ENCODE results near the gene PEX5. TPM values are rescaled to one million over a fixed set of nuclear protein-coding genes. Genes with fewer than 3 reads are reported as not detected.
"Not testable (repeated sequence)": the region's sequence is repeated elsewhere in the genome, so short reads cannot be mapped to it uniquely, and the experiment has no call there.

The PEX5 gene
- total RNA-seq, 2 donors from 2014 or later, result 25.4 to 35.2 TPM

- Mint-ChIP-seq H3K27ac (no peak overlapping the region), H3K4me3 (no peak overlapping the region), H3K36me3 (ENCODE audit: insufficient read depth in 2 of 2) (peaks cover 28 to 55% of the 10 kb centered on the region in 2 donors), H3K27me3 (ENCODE audit: low read depth) (no peaks in the 10 kb centered on the region), H3K9me3 (peaks cover 0 to 4% of the 10 kb centered on the region in 2 donors), H3K4me1 (ENCODE audit: low read depth) (no peaks in the 10 kb centered on the region)
- ATAC-seq (replicated peaks in 1 of 2), result no peak
- DNase-seq, result no peak
Measured at GRCh38 chr12:7209958-7210357, 20.5 kb downstream of the PEX5 start.

- Mint-ChIP-seq H3K4me3 (no peak overlapping the region), H3K36me3 (ENCODE audit: insufficient read depth in 2 of 2) (peaks cover 28 to 54% of the 10 kb centered on the region in 2 donors), H3K9me3 (peaks cover 2 to 4% of the 10 kb centered on the region in 2 donors), H3K4me1 (ENCODE audit: low read depth) (no peaks in the 10 kb centered on the region), H3K27me3 (ENCODE audit: low read depth) (no peaks in the 10 kb centered on the region), H3K27ac (no peak overlapping the region)
- ATAC-seq (replicated peaks in 1 of 2) (no peak), DNase-seq (no peak)
Measured at GRCh38 chr12:7210642-7211151, 21.2 kb downstream of the PEX5 start.

GRCh38 chr12:7212678-7213077 is 23.2 kb downstream of the PEX5 start:
- no peak overlapping the region for H3K27ac Mint-ChIP-seq
- no peak overlapping the region for H3K4me3 Mint-ChIP-seq
- H3K4me1 Mint-ChIP-seq (ENCODE audit: low read depth), result no peaks in the 10 kb centered on the region
- H3K9me3 Mint-ChIP-seq, result peaks cover 2 to 4% of the 10 kb centered on the region in 2 donors
- DNase-seq (no peak), ATAC-seq (replicated peaks in 1 of 2) (no peak)
- H3K27me3 Mint-ChIP-seq (ENCODE audit: low read depth), result no peaks in the 10 kb centered on the region
- peaks cover 26 to 43% of the 10 kb centered on the region in 2 donors for H3K36me3 Mint-ChIP-seq (ENCODE audit: insufficient read depth in 2 of 2)

- H3K4me1 Mint-ChIP-seq (ENCODE audit: low read depth); H3K27me3 Mint-ChIP-seq (ENCODE audit: low read depth); DNase-seq; H3K9me3 Mint-ChIP-seq; H3K27ac Mint-ChIP-seq; ATAC-seq (replicated peaks in 1 of 2); H3K4me3 Mint-ChIP-seq: not testable (repeated sequence)
- peaks cover 21 to 32% of the 10 kb centered on the region in 2 donors for H3K36me3 Mint-ChIP-seq (ENCODE audit: insufficient read depth in 2 of 2)
Measured at GRCh38 chr12:7213745-7214144, 24.3 kb downstream of the PEX5 start.

- H3K4me1 Mint-ChIP-seq (ENCODE audit: low read depth), result no peaks in the 10 kb centered on the region
- no peak overlapping the region for H3K4me3 Mint-ChIP-seq
- ATAC-seq (replicated peaks in 1 of 2) (peak in 1 of 2 donors; percentile 19), DNase-seq (no peak)
- peaks cover under 1 to 3% of the 10 kb centered on the region in 2 donors for H3K36me3 Mint-ChIP-seq (ENCODE audit: insufficient read depth in 2 of 2)
- peaks cover under 1 to 2% of the 10 kb centered on the region in 2 donors for H3K9me3 Mint-ChIP-seq
- H3K27ac Mint-ChIP-seq, result no peak overlapping the region
- H3K27me3 Mint-ChIP-seq (ENCODE audit: low read depth), result no peaks in the 10 kb centered on the region
Measured at GRCh38 chr12:7217475-7218069, 28.1 kb downstream of the PEX5 start.

- ATAC-seq (replicated peaks in 1 of 2) (peak; percentile 49 to 58), DNase-seq (peak; percentile 72 to 73)
- Mint-ChIP-seq H3K27ac (no peak overlapping the region), H3K36me3 (ENCODE audit: insufficient read depth in 2 of 2) (no peaks in the 10 kb centered on the region), H3K4me1 (ENCODE audit: low read depth) (no peaks in the 10 kb centered on the region), H3K9me3 (peaks cover 1 to 2% of the 10 kb centered on the region in 2 donors), H3K27me3 (ENCODE audit: low read depth) (no peaks in the 10 kb centered on the region), H3K4me3 (no peak overlapping the region)
Measured at GRCh38 chr12:7219599-7220243, 30.2 kb downstream of the PEX5 start.

GRCh38 chr12:7221486-7221885 is 32.0 kb downstream of the PEX5 start:
- H3K27ac Mint-ChIP-seq, result no peak overlapping the region
- H3K4me1 Mint-ChIP-seq (ENCODE audit: low read depth), result no peaks in the 10 kb centered on the region
- H3K36me3 Mint-ChIP-seq (ENCODE audit: insufficient read depth in 2 of 2), result no peaks in the 10 kb centered on the region
- H3K27me3 Mint-ChIP-seq (ENCODE audit: low read depth), result no peaks in the 10 kb centered on the region
- ATAC-seq (replicated peaks in 1 of 2) (no peak), DNase-seq (no peak)
- H3K9me3 Mint-ChIP-seq, result peaks cover 0 to 1% of the 10 kb centered on the region in 2 donors
- H3K4me3 Mint-ChIP-seq, result no peak overlapping the region

GRCh38 chr12:7229741-7230140 is 40.3 kb downstream of the PEX5 start:
- ATAC-seq (replicated peaks in 1 of 2) (no peak), DNase-seq (no peak)
- no peak overlapping the region for H3K4me3 Mint-ChIP-seq
- H3K4me1 Mint-ChIP-seq (ENCODE audit: low read depth), result no peaks in the 10 kb centered on the region
- peaks cover 4% of the 10 kb centered on the region in 2 donors for H3K9me3 Mint-ChIP-seq
- H3K27ac Mint-ChIP-seq, result no peak overlapping the region
- peaks cover 1 to 2% of the 10 kb centered on the region in 2 donors for H3K36me3 Mint-ChIP-seq (ENCODE audit: insufficient read depth in 2 of 2)
- peaks cover 11% of the 10 kb centered on the region for H3K27me3 Mint-ChIP-seq (ENCODE audit: low read depth)

GRCh38 chr12:7241404-7242005 is 52.0 kb downstream of the PEX5 start:
- Mint-ChIP-seq H3K9me3 (no peaks in the 10 kb centered on the region), H3K4me1 (ENCODE audit: low read depth) (no peaks in the 10 kb centered on the region), H3K4me3 (no peak overlapping the region), H3K36me3 (ENCODE audit: insufficient read depth in 2 of 2) (no peaks in the 10 kb centered on the region), H3K27me3 (ENCODE audit: low read depth) (peaks cover 22% of the 10 kb centered on the region), H3K27ac (no peak overlapping the region)
- ATAC-seq (replicated peaks in 1 of 2) (no peak), DNase-seq (no peak)

- ATAC-seq (replicated peaks in 1 of 2) (no peak), DNase-seq (no peak)
- Mint-ChIP-seq H3K27ac (no peak overlapping the region), H3K4me3 (no peak overlapping the region), H3K4me1 (ENCODE audit: low read depth) (no peaks in the 10 kb centered on the region), H3K27me3 (ENCODE audit: low read depth) (peaks cover 22% of the 10 kb centered on the region), H3K36me3 (ENCODE audit: insufficient read depth in 2 of 2) (no peaks in the 10 kb centered on the region), H3K9me3 (no peaks in the 10 kb centered on the region)
Measured at GRCh38 chr12:7242176-7243101, 53.0 kb downstream of the PEX5 start.

- H3K36me3 Mint-ChIP-seq (ENCODE audit: insufficient read depth in 2 of 2), result not testable (repeated sequence)
Measured at GRCh38 chr12:7251328-7251996, 62.0 kb downstream of the PEX5 start.

GRCh38 chr12:7259060-7259459 is 69.6 kb downstream of the PEX5 start:
- ATAC-seq (replicated peaks in 1 of 2), result no peak
- no peak overlapping the region for H3K4me3 Mint-ChIP-seq
- no peaks in the 10 kb centered on the region for H3K36me3 Mint-ChIP-seq (ENCODE audit: insufficient read depth in 2 of 2)
- no peaks in the 10 kb centered on the region for H3K4me1 Mint-ChIP-seq (ENCODE audit: low read depth)
- H3K9me3 Mint-ChIP-seq, result no peaks in the 10 kb centered on the region
- H3K27ac Mint-ChIP-seq, result no peak overlapping the region
- no peaks in the 10 kb centered on the region for H3K27me3 Mint-ChIP-seq (ENCODE audit: low read depth)
- DNase-seq, result no peak

More at GRCh38 chr12:7251328-7251996, 62.0 kb downstream of the PEX5 start:
- H3K9me3 Mint-ChIP-seq; H3K4me3 Mint-ChIP-seq; ATAC-seq (replicated peaks in 1 of 2); DNase-seq; H3K4me1 Mint-ChIP-seq (ENCODE audit: low read depth); H3K27me3 Mint-ChIP-seq (ENCODE audit: low read depth); H3K27ac Mint-ChIP-seq: not testable (repeated sequence)

Measured in activated T-cell treated with anti-CD3 and anti-CD28 coated beads, Interleukin-2, amount 50 U/mL, for 72 hours (primary cell).